ENCODE data around the gene DGKQ. TPM values are rescaled to one million over a fixed set of nuclear protein-coding genes. Genes with fewer than 3 reads are reported as not detected.
A peak's percentile ranks its signal among the peaks of the same experiment; 100 is the strongest.

The DGKQ gene
- total RNA-seq, 2 donors from 2014 or later, result 3.1 to 4.8 TPM

DNA sequence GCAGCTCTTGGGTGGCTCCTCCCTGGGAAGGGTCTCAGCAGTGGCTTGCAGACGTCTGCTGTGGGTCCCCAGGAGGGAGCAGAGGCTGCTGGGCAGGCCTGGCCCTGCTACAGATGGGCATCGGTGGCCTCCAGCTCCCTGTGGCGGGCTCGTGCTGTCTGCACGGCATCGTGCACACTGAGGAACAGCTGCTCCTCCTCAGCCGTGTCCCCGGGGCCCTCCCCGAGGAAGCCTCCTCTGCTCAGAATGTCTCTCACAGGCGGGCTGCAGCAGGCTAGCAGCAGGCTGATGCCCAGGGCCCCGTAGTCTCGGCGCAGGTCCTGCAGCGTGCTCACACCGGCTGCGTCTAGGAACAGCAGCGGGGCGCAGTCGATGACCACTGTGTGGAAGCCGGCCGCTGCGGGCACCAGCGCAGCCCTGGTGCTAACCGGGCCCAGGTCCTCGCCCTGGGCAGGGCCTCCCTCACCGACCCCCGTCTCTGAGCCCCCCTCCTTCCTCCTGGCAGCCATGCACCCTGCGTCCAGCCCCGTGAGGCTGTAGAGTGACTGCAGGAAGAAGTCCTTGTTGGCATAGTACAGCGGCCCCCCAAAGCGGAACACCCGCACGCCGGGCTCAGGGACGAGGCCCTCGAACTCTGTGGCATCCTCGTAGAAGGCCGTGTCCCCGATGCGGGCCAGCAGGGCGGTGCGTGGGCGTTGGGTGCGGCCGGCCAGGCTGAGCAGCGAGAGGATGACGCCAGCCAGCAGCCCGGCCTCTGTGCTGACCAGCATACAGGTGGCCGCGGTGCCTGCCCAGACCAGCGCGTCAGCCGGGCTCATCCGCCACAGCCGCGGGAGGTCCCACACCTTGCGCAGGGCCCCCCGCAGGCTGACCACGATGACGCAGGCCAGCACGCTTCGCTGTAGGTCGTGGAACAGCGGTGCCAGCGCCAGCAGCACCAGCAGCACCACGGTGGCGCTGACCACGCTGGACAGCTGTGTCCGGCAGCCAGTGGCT is 15.7 kb upstream of the DGKQ start:
- TF ChIP-seq, protein P1, sequence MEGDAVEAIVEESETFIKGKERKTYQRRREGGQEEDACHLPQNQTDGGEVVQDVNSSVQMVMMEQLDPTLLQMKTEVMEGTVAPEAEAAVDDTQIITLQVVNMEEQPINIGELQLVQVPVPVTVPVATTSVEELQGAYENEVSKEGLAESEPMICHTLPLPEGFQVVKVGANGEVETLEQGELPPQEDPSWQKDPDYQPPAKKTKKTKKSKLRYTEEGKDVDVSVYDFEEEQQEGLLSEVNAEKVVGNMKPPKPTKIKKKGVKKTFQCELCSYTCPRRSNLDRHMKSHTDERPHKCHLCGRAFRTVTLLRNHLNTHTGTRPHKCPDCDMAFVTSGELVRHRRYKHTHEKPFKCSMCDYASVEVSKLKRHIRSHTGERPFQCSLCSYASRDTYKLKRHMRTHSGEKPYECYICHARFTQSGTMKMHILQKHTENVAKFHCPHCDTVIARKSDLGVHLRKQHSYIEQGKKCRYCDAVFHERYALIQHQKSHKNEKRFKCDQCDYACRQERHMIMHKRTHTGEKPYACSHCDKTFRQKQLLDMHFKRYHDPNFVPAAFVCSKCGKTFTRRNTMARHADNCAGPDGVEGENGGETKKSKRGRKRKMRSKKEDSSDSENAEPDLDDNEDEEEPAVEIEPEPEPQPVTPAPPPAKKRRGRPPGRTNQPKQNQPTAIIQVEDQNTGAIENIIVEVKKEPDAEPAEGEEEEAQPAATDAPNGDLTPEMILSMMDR (IDR thresholded peaks at IDR 0.05), result no peak
- Histone ChIP-seq H3K9me3 (no peaks in the 10 kb centered on the region), H3K4me1 (peaks cover 0 to 24% of the 10 kb centered on the region in 2 donors), H3K4me3 (no peak overlapping the region), H3K27ac (no peak overlapping the region), H3K36me3 (no peaks in the 10 kb centered on the region), H3K27me3 (no peaks in the 10 kb centered on the region)
- DNase-seq (ENCODE audit: low spot score), result no peak

DNA sequence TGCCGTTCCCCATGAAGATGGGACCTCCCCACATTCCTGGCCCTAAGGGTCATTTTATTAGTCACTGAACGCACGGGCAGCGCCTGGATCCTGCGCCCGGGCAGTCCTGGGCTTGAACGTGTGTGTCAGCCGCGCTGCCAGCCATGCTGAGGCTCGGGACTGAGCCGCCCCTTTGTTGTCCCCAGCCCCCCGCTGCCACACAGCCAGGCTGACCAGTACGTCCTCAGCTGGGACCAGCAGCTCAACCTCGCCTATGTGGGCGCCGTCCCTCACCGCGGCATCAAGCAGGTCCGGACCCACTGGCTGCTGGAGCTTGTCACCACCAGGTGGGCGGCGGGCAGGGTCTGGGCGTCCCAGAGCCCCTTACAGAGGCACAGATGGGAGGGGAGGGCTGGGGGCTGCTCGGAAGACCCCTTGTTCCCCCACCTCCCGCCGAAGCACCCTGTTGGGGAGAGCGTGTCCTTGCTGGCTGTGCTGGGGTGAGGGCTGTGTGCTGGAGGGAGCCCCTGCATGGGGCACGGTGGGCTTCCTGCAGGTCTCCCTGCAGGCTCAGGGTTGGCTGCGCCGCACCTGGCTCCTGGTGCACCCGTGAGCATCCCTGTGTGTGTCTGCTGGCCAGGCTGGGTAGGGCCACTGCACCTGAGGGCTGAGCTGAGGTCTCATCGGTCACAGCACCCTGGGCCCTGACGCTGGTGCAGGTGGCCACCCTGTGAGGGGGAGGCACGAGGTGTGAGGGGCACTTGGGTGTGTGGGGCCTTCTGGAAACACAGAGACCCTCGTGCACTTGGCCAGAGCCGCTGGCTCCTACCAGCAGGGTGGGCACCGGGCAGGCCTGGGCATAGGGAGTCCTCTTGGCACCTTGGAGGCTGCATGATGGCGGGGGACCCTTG is 14.5 kb upstream of the DGKQ start:
- H3K9me3 ChIP-seq, result no peaks in the 10 kb centered on the region
- H3K27me3 ChIP-seq, result no peaks in the 10 kb centered on the region
- no peak for DNase-seq (ENCODE audit: low spot score)
- H3K4me3 ChIP-seq, result peak overlapping the region; percentile 48 to 74
- TF ChIP-seq, protein P1 (IDR thresholded peaks at IDR 0.05), result no peak
- peaks cover 0 to 24% of the 10 kb centered on the region in 2 donors for H3K4me1 ChIP-seq
- no peaks in the 10 kb centered on the region for H3K36me3 ChIP-seq
- peak overlapping the region in 1 of 2 donors; percentile 9 for H3K27ac ChIP-seq

DNA sequence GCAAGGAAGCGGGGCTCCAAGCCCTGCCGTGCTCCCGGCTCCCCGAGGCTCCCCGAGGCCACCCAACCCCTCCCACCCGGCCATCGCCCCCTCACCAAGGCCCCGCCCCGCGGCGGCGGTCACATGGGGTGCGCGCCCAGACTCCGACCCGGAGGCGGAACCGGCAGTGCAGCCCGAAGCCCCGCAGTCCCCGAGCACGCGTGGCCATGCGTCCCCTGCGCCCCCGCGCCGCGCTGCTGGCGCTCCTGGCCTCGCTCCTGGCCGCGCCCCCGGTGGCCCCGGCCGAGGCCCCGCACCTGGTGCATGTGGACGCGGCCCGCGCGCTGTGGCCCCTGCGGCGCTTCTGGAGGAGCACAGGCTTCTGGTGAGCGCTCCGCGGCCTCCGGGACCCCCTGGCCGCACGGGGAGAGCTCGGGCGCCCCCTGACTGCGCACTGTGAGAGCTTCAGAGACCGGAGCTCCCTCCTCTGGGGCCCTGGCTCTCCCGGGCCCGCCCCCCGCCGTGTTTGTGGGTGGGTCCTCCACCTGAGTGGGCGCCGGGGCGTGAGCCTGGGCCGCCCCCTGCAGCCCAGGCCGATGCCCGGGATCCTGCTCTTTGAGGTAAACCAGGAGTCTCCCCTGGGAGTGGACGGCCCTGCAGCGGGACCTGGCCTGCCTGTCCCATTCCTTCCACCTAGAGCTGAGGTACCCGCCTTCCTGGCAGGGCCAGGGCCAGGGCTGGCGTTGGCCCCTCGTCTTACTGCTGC is 13.7 kb upstream of the DGKQ start, which contains the start of gene IDUA:
Gene IDUA (plus strand): TSS at position 166 of the 745 bp plus-strand sequence. CDS start 41 bp downstream, at position 207.
- TF ChIP-seq, protein P1 (IDR thresholded peaks at IDR 0.05), result peak; percentile 25 to 63
- peak; percentile 77 for DNase-seq (ENCODE audit: low spot score)
- peak within 1 kb of the TSS; percentile 55 to 57 for H3K27ac ChIP-seq
- H3K9me3 ChIP-seq, result no peaks in the 10 kb centered on the region
- H3K4me1 ChIP-seq, result peaks cover 0 to 24% of the 10 kb centered on the region in 2 donors
- no peaks in the 10 kb centered on the region for H3K36me3 ChIP-seq
- peak within 1 kb of the TSS; percentile 48 to 74 for H3K4me3 ChIP-seq
- no peaks in the 10 kb centered on the region for H3K27me3 ChIP-seq

DNA sequence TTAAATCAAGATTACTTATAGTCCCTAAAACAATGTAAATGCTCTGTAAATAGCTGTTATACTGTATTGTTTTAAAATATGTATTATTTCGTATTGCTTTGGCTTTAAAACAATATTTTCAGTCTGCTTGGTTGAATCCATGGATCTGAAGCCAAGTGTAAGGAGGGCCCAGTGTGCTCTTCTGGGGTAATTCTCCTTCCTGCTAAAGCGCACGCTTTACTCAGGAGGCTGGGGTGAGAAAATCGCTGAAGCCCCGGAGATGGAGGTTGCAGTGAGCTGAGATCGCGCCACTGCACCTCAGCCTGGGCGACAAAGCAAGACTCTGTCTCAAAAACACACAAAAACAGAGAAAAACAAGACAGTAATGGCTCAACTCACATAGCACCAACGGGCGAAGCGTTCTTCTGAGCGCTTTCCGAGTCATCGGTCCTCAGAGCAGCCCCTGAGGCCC is 13.1 kb upstream of the DGKQ start:
- TF ChIP-seq, protein P1 (IDR thresholded peaks at IDR 0.05), result no peak
- H3K27me3 ChIP-seq, result no peaks in the 10 kb centered on the region
- no peak for DNase-seq (ENCODE audit: low spot score)
- H3K36me3 ChIP-seq, result no peaks in the 10 kb centered on the region
- H3K9me3 ChIP-seq, result no peaks in the 10 kb centered on the region
- H3K4me1 ChIP-seq, result peaks cover 0 to 24% of the 10 kb centered on the region in 2 donors
- H3K4me3 ChIP-seq, result peak overlapping the region; percentile 48 to 74
- peak overlapping the region; percentile 55 to 57 for H3K27ac ChIP-seq
